HG03571 (cell line): ENCODE measurements around the gene TBC1D19.
"Not testable (repeated sequence)": the region's sequence is repeated elsewhere in the genome, so short reads cannot be mapped to it uniquely, and the experiment has no call there.

ENCODE experiments used
- ATAC-seq: cut with Tn5 transposase; IDR thresholded peaks from one replicate; pipeline ENCODE4 v1.9.1; 2021; ENCODE audit not compliant: unreplicated experiment

Gene TBC1D19

DNA sequence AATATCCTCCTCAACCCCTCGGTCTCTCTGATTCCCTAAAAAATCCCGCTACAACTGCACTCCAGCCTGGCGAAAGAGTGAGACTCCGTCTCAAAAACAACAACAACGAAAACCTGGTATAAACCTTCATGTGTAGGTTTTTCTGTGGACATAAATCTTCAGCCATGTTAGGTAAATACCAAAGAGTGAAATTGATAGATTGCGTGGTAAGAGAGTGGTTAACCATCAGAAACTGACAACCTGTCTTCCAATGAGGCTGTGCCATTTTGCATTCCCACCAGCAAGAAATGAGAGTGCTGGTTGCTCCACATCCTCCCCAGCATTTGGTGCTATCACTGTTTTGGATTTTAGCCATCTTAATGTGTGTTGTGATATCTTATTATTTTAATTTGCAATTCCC, 10.9 kb downstream of the TBC1D19 start:
- ATAC-seq = no peak

- ATAC-seq = no peak
Observed at GRCh38 chr4:26596843-26597242, 13.0 kb downstream of the TBC1D19 start.

- no peak for ATAC-seq
Observed at GRCh38 chr4:26601204-26601603, 17.3 kb downstream of the TBC1D19 start.

GRCh38 chr4:26607776-26608175, 23.9 kb downstream of the TBC1D19 start:
- ATAC-seq = no peak

GRCh38 chr4:26609391-26609790, 25.5 kb downstream of the TBC1D19 start:
- ATAC-seq = no peak

- ATAC-seq = no peak
Observed at GRCh38 chr4:26609868-26610267, 26.0 kb downstream of the TBC1D19 start.

GRCh38 chr4:26611372-26611771, 27.5 kb downstream of the TBC1D19 start:
- no peak for ATAC-seq

GRCh38 chr4:26611885-26612284, 28.0 kb downstream of the TBC1D19 start:
- ATAC-seq = no peak

DNA sequence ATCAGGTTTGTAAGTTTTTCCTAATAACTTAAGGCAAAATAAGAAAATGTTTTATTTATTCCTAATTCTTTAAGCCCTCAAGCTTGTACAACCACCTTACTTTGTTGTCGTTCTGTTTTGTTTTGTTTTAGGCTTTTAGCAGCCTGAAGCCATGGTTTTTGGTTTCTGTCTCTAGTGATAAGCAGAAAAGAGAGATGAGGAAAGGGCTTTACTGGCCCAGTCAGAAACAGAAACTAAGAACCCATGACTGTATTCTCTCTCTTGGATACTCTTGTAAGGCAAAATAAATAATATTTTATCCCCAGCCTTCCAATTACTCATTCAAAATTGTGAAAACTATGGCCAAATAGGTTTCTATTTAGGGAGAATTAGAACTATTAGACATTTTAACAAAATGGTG, 29.4 kb downstream of the TBC1D19 start:
- ATAC-seq = no peak

DNA sequence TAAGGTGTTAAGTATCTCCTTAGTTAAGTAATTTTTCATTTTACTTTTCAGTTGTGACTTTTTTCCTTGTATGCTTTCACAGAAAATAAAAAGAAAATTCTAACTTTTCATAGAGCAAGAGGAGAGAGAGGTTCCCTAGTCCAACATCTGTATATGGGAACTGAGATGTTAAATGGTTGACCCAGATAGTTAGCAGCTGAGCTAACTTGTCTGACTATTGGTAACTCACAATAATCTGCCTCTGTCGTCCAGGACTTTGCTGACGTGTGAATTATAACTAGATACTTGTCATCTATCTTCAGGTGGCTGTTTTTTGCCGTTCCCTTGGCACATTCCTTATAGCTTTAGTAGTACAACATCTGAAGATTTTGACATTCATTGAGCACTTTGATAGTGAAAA, 29.9 kb downstream of the TBC1D19 start:
- ATAC-seq = no peak

GRCh38 chr4:26619784-26620183, 35.9 kb downstream of the TBC1D19 start:
- no peak for ATAC-seq

- no peak for ATAC-seq
Observed at GRCh38 chr4:26621366-26621765, 37.5 kb downstream of the TBC1D19 start.

- no peak for ATAC-seq
Observed at GRCh38 chr4:26622913-26623312, 39.0 kb downstream of the TBC1D19 start.

DNA sequence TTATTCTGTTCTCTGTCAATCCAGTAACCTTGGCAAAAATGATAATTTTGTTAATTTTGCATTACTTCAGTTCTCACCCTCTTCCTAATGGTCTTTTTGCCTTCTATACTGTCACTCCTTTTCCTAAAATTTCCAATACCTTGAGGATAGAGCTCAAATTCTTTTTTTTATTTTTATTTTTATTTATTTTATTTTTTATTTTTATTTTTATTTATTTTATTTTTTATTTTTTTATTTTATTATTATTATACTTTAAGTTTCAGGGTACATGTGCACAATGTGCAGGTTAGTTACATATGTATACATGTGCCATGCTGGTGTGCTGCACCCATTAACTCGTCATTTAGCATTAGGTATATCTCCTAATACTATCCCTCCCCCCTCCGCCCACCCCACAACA, 42.8 kb downstream of the TBC1D19 start:
- ATAC-seq = not testable (repeated sequence)

GRCh38 chr4:26632916-26633315, 49.0 kb downstream of the TBC1D19 start:
- no peak for ATAC-seq

- no peak for ATAC-seq
Observed at GRCh38 chr4:26634237-26634636, 50.4 kb downstream of the TBC1D19 start.

DNA sequence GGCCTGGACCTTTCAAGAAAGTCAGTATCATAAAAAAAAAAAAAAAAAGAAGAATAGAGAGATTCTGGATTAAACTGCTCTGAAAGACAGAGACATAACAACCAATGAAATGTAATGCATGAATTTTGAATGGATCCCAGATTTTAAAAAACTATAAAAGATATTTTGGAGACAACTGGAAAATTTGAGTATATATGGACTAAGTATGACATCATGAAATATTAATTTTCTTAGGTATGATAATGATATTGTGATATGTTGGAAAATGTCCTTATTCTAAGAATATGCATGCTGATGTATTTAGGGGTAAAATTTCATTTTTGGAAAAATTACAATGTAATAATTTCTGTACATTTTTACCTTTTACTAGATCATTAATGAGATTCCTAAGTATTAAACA, 52.6 kb downstream of the TBC1D19 start:
- no peak for ATAC-seq

- ATAC-seq = not testable (repeated sequence)
Observed at GRCh38 chr4:26640639-26641038, 56.8 kb downstream of the TBC1D19 start.

DNA sequence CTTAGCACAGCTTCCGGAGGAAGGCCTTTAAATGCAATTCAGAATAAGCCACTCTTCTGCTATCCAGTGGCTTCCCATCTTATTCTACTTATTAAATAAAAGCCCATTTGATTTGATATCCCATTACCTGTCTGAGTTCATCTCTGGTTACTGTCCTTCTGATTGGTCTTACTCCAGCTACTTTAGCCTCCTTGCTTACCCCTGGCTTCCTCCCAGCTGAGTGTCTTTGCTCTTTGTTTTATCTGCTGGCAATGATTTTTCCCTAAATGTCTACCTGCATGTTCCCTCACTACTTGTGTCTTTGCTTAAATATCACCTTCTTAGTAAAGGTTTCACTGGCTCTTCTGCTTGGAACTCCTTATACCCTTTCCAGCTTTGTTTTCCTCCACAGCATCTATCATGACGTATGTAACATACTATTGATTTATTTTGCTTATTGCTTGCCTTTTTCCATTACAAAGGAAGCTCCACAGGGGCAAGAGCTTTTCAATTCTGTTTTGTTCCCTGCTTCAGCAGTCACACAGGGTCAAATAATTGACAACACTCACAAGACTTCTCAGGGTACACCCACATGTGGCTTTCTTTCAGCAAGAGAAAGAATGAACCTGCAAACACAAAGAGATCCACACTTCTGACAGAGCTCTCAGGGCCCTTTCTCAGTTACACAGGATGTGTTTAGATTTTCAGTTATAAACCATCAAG, 63.8 kb downstream of the TBC1D19 start:
- no peak for ATAC-seq

DNA sequence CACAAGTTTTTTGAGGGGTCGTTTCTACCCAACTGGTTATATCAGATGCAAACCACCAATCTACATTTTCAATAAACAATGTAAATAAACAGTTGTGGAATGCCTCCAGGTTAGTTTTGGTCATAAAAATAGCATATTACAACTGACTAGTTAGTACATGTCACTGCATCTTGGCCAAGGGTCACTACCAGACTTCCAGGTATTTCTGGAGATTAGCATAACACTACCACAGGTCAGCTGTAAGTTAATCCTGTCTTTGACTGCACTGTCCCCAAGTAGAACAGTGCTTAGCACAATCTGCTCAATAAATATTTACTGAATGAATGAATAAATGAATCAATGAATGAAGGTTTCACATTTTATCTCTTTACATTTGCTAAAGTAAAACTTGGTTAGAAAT, 64.4 kb downstream of the TBC1D19 start:
- ATAC-seq = no peak

DNA sequence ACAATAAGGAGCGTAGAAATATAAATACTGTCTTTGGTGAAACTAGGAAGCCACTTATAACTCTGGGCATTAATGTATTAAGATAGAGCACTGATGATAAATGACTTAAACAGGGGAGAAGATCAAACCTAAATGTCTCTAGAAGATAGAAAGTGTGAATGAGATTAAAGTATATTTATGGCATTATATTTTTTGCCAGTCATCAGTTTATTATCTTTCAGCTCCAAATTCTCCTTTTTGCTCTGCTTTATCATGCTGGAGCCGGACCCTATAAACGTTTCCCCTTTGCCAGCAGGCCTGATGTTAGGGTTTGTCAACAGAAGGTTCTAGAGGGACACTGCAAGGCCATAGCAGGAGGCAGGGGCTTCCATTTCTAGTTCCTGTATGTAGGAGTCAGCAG, 76.4 kb downstream of the TBC1D19 start:
- no peak for ATAC-seq

- no peak for ATAC-seq
Observed at GRCh38 chr4:26663888-26664287, 80.0 kb downstream of the TBC1D19 start.

- no peak for ATAC-seq
Observed at GRCh38 chr4:26670903-26671537, 87.1 kb downstream of the TBC1D19 start.
